AG04450 (cell line): Measurements from ENCODE around the gene EMC9. TPM values are rescaled to one million over a fixed set of nuclear protein-coding genes. Genes with fewer than 3 reads are reported as not detected.

Experiments
- CTCF ChIA-PET: fragments of 300-600, 350-600 bp; formaldehyde crosslinking; extraction: SDS; loops from one replicate; lab custom pipeline; 2022; ENCODE audit warnings: antibody characterized with exemption, inconsistent platforms; lab: Charles Lee
- POLR2A ChIA-PET: fragments of 350-600 bp; formaldehyde crosslinking; extraction: SDS; loops from one replicate; lab custom pipeline; 2021; ENCODE audit warnings: antibody characterized with exemption, inconsistent platforms; lab: Yijun Ruan, JAX
- DNase-seq: peaks from one replicate; pipeline ENCODE4 v3.0.0-alpha.2; 2011; ENCODE audit warnings: low read depth, low spot score
- H3K27ac ChIP-seq: one replicate; pipeline ENCODE4 v1.5.1; 2012; ENCODE audit warnings: low read depth, low read length, control low read depth
- H3K27me3 ChIP-seq: one replicate; pipeline ENCODE4 v1.6.0; 2012; ENCODE audit warnings: low read length; ENCODE audit not compliant: control insufficient read depth, insufficient read depth
- H3K4me3 ChIP-seq: 2 replicates; pipeline ENCODE4 v1.5.1; 2011; ENCODE audit warnings: mild to moderate bottlenecking, low read depth, low read length, control low read depth
- H3K9me3 ChIP-seq: 2 replicates; pipeline ENCODE4 v1.5.1; 2012; ENCODE audit warnings: low read length; ENCODE audit not compliant: control insufficient read depth, insufficient read depth
- polyA plus RNA-seq: library from polyadenylated mRNA; depleted of rRNA; stranded (reverse); fragments of >200 nt; gene quantifications from 2 replicates; pipeline ENCODE4 v1.2.3, GENCODE V29; 2011
- TF ChIP-seq, protein P1 (sequence below): IDR thresholded peaks from 2 replicates; pipeline ENCODE4 v1.5.1; 2011; ENCODE audit warnings: low read depth, low read length, control low read depth, inconsistent platforms

The EMC9 gene
- polyA plus RNA-seq, 1 experiment = 4.4 TPM

DNA sequence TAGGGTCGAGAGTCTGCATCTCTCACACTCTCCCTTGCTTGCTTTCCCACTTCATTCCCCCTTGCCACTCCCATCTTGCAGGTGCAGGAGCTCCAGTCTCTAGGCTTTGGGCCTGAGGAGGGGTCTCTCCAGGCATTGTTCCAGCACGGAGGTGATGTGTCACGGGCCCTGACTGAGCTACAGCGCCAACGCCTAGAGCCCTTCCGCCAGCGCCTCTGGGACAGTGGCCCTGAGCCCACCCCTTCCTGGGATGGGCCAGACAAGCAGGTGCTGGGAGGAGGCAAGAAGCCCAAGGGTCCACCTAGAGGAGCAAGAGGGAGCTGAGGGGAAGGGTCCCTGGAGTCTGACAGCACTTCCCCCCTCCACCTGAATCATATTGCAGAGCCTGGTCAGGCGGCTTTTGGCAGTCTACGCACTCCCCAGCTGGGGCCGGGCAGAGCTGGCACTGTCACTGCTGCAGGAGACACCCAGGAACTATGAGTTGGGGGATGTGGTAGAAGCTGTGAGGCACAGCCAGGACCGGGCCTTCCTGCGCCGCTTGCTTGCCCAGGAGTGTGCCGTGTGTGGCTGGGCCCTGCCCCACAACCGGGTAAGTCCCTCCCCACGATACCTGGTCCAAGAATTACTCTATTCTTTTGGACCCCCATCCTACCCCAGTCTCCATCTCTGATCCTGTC, 10.2 kb upstream of the EMC9 start:
- TF ChIP-seq, protein P1, sequence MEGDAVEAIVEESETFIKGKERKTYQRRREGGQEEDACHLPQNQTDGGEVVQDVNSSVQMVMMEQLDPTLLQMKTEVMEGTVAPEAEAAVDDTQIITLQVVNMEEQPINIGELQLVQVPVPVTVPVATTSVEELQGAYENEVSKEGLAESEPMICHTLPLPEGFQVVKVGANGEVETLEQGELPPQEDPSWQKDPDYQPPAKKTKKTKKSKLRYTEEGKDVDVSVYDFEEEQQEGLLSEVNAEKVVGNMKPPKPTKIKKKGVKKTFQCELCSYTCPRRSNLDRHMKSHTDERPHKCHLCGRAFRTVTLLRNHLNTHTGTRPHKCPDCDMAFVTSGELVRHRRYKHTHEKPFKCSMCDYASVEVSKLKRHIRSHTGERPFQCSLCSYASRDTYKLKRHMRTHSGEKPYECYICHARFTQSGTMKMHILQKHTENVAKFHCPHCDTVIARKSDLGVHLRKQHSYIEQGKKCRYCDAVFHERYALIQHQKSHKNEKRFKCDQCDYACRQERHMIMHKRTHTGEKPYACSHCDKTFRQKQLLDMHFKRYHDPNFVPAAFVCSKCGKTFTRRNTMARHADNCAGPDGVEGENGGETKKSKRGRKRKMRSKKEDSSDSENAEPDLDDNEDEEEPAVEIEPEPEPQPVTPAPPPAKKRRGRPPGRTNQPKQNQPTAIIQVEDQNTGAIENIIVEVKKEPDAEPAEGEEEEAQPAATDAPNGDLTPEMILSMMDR = no peak
- no peak for DNase-seq
- H3K4me3 ChIP-seq = no peak overlapping the region
- H3K27me3 ChIP-seq = no peaks in the 10 kb centered on the region
- peaks cover 3% of the 10 kb centered on the region; the same call in 1 of the 2 replicates for H3K9me3 ChIP-seq
- CTCF ChIA-PET = interaction anchor here (1.0 to 3.3 kb wide), 2 partner anchors 10 to 280 kb away, joined by 3 to 27 read pairs; partner anchors contain the start of gene IRF9
- POLR2A ChIA-PET = interaction anchor here (0.5 kb wide), 1 partner anchor 788 kb away, joined by 6 read pairs; no protein-coding TSS in a partner anchor
- H3K27ac ChIP-seq = no peak overlapping the region

DNA sequence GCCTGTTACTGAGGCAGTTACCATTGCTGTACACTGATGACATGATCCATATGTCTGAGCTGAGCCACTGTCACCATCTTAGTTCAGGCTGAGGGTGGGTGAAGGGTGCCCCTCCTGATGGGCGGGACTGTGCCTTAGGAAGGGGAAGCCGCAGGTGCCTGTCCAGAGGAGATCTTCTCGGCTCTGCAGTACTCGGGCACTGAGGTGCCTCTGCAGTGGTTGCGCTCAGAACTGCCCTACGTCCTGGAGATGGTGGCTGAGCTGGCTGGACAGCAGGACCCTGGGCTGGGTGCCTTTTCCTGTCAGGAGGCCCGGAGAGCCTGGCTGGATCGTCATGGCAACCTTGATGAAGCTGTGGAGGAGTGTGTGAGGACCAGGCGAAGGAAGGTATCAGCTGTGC, 9.6 kb upstream of the EMC9 start:
- DNase-seq = no peak
- Histone ChIP-seq H3K27me3 (no peaks in the 10 kb centered on the region), H3K9me3 (peaks cover 3% of the 10 kb centered on the region; the same call in 1 of the 2 replicates), H3K4me3 (no peak overlapping the region), H3K27ac (no peak overlapping the region)
- TF ChIP-seq, protein P1 = no peak
- ChIA-PET CTCF (interaction anchor here (1.0 to 3.3 kb wide), 2 partner anchors 10 to 281 kb away, joined by 3 to 27 read pairs; partner anchors contain the start of gene IRF9), POLR2A (interaction anchor here (0.5 kb wide), 1 partner anchor 787 kb away, joined by 6 read pairs; no protein-coding TSS in a partner anchor)

DNA sequence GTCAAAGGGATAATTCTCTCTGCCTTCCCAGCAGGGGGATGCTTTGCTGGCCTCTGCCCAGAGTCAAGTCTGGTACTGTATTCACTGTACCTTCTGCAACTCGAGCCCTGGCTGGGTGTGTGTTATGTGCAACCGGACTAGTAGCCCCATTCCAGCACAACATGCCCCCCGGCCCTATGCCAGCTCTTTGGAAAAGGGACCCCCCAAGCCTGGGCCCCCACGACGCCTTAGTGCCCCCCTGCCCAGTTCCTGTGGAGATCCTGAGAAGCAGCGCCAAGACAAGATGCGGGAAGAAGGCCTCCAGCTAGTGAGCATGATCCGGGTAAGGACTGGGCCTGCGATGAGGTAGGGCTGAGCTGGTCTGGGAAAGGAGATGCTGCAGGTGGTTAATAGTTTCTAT, 9.2 kb upstream of the EMC9 start:
- no peak overlapping the region for H3K27ac ChIP-seq
- ChIA-PET POLR2A (no interaction called here), CTCF (interaction anchor here (3.3 kb wide), 1 partner anchor 11 kb away, joined by 27 read pairs; the partner anchor contains the start of gene IRF9)
- DNase-seq = no peak
- no peaks in the 10 kb centered on the region for H3K27me3 ChIP-seq
- no peak overlapping the region for H3K4me3 ChIP-seq
- TF ChIP-seq, protein P1 = no peak
- H3K9me3 ChIP-seq = peaks cover 3% of the 10 kb centered on the region; the same call in 1 of the 2 replicates

DNA sequence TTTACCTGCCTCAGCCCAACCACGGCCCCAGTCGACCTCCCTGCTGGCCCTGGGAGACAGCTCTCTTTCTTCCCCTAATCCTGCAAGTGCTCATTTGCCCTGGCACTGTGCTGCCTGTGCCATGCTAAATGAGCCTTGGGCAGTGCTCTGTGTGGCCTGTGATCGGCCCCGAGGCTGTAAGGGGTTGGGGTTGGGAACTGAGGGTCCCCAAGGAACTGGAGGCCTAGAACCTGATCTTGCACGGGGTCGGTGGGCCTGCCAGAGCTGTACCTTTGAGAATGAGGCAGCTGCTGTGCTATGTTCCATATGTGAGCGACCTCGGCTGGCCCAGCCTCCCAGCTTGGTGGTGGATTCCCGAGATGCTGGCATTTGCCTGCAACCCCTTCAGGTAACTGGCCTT, 8.7 kb upstream of the EMC9 start:
- ChIA-PET POLR2A (interaction anchor here (0.6 kb wide), 1 partner anchor 11 kb away, joined by 3 read pairs; the partner anchor contains the start of gene IRF9), CTCF (interaction anchor here (3.3 kb wide), 1 partner anchor 11 kb away, joined by 27 read pairs; the partner anchor contains the start of gene IRF9)
- Histone ChIP-seq H3K27ac (no peak overlapping the region), H3K27me3 (no peaks in the 10 kb centered on the region), H3K9me3 (peaks cover 3% of the 10 kb centered on the region; the same call in 1 of the 2 replicates), H3K4me3 (no peak overlapping the region)
- TF ChIP-seq, protein P1 = no peak
- DNase-seq = no peak
